HG03342 (cell line): Measurements from ENCODE around the gene BMP8B.

ENCODE experiments used
- ATAC-seq: cut with Tn5 transposase; IDR thresholded peaks from one replicate; pipeline ENCODE4 v1.9.1; 2021; ENCODE audit warnings: mild to moderate bottlenecking, moderate library complexity; ENCODE audit not compliant: unreplicated experiment

Gene BMP8B

DNA sequence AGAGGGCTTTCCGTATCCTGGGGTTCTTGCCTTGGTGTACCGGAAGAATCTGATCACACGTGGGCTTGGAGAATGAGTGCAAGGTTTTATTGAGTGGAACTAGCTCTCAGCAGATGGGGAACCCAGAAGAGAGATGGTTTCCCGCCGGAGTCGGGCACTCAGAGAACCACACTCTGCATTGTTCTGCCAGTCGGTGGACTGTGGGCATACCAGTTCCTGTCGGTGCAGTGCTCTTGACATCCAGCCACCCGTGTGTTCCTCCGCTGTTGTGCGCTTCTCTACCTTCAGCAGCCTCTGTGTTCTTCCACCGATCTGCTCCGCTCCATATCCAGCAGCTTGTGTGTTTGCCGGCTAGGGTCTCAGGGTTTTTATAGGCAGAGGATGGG is 60.7 kb downstream of the BMP8B start:
- no peak for ATAC-seq

- ATAC-seq, result no peak
Observed at GRCh38 chr1:39727221-39727931, 61.3 kb downstream of the BMP8B start.

DNA sequence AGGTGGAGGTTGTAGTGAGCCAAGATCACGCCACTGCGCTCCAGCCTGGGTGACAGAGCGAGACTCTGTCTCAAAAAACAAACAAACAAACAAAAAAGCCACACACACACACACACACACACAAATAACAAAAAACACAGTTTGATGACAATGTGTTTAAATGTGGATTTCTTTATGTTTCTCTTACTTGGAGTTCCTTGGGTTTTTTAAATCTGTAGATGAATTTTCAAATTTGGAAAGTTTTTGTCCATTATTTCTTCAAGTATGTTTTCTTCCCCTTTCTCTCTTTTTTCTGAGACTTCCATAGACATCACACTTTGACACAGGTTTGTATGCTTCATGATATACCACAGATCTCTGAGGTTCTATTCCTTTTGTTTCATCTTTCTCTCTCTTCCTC is 62.1 kb downstream of the BMP8B start:
- no peak for ATAC-seq

GRCh38 chr1:39722495-39722894 is 66.2 kb downstream of the BMP8B start:
- no peak for ATAC-seq

DNA sequence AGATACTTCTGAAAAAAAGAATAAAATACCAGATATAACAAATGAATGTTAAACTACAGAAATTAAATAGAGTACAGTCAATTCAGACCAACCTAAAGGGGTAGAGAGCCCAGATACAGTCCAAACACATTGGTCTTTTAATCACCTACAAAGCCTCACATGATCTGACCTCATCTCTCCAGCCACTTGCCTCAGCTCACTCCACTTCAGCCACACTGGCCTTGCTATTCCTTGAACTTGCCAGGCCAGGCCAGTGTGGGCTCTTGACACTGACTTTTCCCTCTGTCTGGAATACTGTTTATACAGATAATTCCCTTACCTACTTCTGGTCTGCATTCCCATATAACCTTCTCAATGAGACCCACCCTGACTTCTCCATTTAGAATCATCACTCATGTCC is 67.0 kb downstream of the BMP8B start:
- no peak for ATAC-seq

- no peak for ATAC-seq
Observed at GRCh38 chr1:39720094-39720999, 68.3 kb downstream of the BMP8B start.

GRCh38 chr1:39717809-39718208 is 70.9 kb downstream of the BMP8B start:
- ATAC-seq, result no peak

- no peak for ATAC-seq
Observed at GRCh38 chr1:39713557-39713956, 75.1 kb downstream of the BMP8B start.

DNA sequence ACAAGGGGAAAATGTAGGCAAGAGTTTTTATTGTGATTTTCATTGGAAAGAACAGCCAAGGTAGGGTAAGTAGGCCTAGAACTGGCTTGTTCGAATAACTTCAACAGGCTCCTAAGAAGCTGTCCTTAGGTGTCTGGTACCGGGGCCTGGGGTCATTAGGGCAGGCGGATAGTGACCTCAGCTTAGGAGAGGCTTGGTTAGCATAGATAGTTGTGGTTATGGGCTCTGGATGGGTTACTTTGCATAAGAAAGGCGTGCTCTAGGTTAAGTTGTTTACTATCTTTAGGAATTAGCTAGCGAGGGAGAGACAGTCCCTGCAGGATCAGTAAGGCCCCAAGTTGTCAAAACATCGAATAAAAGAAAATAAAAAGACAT is 76.7 kb downstream of the BMP8B start:
- no peak for ATAC-seq

DNA sequence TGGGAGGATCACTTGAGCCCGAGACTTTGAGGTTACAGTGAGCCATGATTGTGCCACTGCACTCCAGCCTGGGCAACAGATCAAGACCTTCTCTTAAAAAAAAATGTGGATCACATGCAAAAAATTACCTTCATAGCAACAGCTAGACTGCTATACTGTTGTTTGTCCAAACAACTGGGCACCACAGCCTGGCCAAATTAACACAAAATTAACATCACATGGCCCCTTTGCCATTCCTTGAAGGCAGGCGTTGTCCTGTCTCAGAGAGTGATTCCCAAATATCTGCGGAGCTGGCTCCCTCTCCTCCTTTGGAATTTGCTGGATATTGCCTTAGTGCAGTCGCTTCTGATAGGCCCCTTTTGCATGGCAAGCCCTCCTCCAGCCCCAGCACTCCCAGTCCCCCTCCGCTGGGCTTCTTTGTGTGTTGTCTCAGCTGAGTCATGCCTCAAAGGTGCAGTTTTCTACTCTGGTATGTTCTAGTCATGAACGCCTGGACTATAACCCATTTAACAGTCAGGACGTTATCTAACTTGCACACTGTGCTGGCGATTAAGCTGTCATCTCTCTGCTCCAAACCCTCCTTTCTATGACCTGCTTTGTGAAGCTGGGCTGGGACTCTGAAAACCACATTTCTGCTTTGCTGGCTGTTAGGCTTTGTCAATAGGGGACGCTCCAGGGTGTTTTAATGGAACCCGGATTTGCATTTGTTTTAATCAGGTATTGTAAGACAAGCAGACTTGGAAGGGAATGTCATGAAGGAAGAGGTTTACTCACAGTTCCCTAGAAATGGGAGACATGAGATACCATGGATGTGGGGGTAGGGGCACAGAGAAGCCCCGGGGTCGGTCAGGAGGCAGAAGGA is 77.3 kb downstream of the BMP8B start:
- no peak for ATAC-seq

DNA sequence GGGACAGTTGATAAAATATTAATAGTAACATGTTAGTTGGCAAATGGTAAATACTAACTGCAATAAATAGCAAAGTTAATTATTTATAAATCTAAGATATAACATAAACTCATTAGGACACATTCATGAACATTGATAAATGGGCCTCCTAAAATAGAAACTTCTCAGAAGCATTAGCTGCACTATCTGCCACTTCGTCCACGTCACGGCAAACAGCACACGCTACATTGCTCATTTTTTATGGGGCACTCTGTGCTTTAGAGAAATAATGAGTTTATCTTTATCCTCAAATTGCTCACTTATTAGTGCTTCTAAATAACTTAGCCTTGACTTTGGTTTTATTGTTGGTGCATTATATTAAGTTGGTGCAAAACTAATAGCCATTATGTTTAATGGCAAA is 81.2 kb downstream of the BMP8B start:
- ATAC-seq, result no peak
